Measurements from ENCODE around the gene CALR.
A peak's percentile ranks its signal among the peaks of the same experiment; 100 is the strongest.

Gene CALR

DNA sequence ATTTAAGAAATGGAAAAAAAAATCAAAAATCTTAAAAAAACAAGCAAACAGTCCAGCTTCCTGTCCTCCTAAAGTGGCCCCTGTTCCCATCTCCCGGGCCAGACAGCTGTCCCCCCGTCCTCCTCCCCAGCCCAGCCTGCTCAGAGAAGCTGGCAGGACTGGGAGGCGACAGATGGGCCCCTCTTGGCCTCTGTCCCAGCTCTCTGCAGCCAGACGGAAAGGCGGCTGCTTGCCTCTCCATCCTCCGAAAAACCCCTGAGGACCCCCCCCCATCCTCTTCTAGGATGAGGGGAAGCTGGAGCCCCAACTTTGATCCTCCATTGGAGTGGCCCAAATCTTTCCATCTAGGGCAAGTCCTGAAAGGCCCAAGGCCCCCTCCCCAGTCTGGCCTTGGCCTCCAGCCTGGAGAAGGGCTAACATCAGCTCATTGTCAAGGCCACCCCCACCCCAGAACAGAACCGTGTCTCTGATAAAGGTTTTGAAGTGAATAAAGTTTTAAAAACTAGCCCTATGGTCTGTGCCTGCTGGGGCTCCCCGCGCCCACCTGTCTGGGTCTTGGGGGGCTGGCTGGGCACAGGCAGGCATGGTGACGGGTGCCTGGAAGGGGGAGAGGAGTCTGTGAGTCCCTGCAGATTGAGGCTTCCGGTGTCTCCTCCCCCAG, 14.9 kb downstream of the CALR start:
- TF ChIP-seq ESRRG (CRISPR knock-in tag; IDR thresholded peaks at IDR 0.05) (no peak), ZNF565 (CRISPR knock-in tag; conservative IDR thresholded peaks at IDR 0.05; ENCODE audit: low read depth) (no peak), PATZ1 (CRISPR knock-in tag; IDR thresholded peaks at IDR 0.05; ENCODE audit: borderline replicate concordance) (peak; percentile 62; the same call in 1 of the 2 replicates), GLIS3 (CRISPR knock-in tag; IDR thresholded peaks at IDR 0.05) (no peak), ZNF70 (CRISPR knock-in tag; IDR thresholded peaks at IDR 0.05) (no peak), ZFP30 (CRISPR knock-in tag; IDR thresholded peaks at IDR 0.05) (no peak), TSHZ2 (CRISPR knock-in tag; IDR thresholded peaks at IDR 0.05) (no peak), SNAI2 (CRISPR knock-in tag; IDR thresholded peaks at IDR 0.05) (no peak), TCF4 (CRISPR knock-in tag; IDR thresholded peaks at IDR 0.05; ENCODE audit: borderline replicate concordance) (0 out of 2 replicates have a peak, but pooled peaks have one; percentile 14)
- TF ChIP-seq, protein P1, sequence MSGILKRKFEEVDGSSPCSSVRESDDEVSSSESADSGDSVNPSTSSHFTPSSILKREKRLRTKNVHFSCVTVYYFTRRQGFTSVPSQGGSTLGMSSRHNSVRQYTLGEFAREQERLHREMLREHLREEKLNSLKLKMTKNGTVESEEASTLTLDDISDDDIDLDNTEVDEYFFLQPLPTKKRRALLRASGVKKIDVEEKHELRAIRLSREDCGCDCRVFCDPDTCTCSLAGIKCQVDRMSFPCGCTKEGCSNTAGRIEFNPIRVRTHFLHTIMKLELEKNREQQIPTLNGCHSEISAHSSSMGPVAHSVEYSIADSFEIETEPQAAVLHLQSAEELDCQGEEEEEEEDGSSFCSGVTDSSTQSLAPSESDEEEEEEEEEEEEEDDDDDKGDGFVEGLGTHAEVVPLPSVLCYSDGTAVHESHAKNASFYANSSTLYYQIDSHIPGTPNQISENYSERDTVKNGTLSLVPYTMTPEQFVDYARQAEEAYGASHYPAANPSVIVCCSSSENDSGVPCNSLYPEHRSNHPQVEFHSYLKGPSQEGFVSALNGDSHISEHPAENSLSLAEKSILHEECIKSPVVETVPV (CRISPR knock-in tag; IDR thresholded peaks at IDR 0.05) = no peak
- peak; percentile 19 for ATAC-seq

DNA sequence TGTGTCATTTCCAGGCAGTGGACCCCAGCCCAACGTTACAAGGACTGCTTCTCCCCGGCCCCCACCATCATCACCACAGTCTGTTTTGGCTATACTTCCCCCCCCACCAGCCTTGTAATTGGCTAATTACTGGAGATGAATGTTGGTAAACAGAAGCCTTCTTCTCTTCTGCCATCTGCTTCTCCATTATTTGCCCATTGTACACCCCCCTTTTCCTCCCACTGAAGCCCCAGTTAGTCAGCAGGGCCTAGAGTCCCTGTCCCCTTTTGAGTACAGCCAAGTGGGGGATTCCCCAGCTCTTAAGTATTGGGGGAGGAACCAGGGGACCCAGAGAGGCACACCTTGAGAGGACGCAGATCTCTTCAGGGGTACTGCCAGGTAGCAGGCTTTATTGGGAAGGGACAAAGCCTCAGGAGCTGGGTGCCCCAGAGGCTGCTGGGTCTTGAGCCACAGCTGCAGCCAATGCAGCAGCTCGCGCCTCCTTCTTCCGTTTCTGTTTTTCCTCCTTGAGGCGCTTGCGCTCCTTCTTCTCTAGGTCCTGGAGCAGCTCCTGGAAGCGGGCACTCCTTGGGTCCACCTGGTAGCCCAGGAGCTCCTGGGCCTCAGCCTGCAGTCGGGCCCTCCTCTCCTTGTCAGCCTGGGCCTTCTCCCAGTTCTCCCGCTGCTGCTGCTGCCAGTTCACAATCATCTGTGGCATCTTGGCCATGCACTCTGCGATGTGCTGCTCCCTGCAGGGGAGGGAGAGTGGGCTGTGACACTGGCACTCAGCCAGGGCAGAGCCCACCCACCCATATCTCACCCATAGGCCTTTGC, 15.6 kb downstream of the CALR start:
- TF ChIP-seq TCF4 (CRISPR knock-in tag; IDR thresholded peaks at IDR 0.05; ENCODE audit: borderline replicate concordance) (no peak), PPARA (CRISPR knock-in tag; IDR thresholded peaks at IDR 0.05; ENCODE audit: borderline replicate concordance) (no peak), OSR1 (CRISPR knock-in tag; IDR thresholded peaks at IDR 0.05) (no peak), PATZ1 (CRISPR knock-in tag; IDR thresholded peaks at IDR 0.05; ENCODE audit: borderline replicate concordance) (no peak), ARNTL (CRISPR knock-in tag; IDR thresholded peaks at IDR 0.05; ENCODE audit: borderline replicate concordance, low read depth) (no peak)
- no peak for ATAC-seq

GRCh38 chr19:12954612-12954962, 16.2 kb downstream of the CALR start:
- TF ChIP-seq ZNF8 (CRISPR knock-in tag; IDR thresholded peaks at IDR 0.05) (no peak), CREB5 (CRISPR knock-in tag; IDR thresholded peaks at IDR 0.05; ENCODE audit: low read depth) (no peak), ESRRG (CRISPR knock-in tag; IDR thresholded peaks at IDR 0.05) (no peak), ZNF70 (CRISPR knock-in tag; IDR thresholded peaks at IDR 0.05) (no peak), GLIS3 (CRISPR knock-in tag; IDR thresholded peaks at IDR 0.05) (no peak), RARB (CRISPR knock-in tag; IDR thresholded peaks at IDR 0.05) (no peak), SNAI2 (CRISPR knock-in tag; IDR thresholded peaks at IDR 0.05) (no peak), ZNF565 (CRISPR knock-in tag; conservative IDR thresholded peaks at IDR 0.05; ENCODE audit: low read depth) (no peak), ZFP30 (CRISPR knock-in tag; IDR thresholded peaks at IDR 0.05) (no peak), PATZ1 (CRISPR knock-in tag; IDR thresholded peaks at IDR 0.05; ENCODE audit: borderline replicate concordance) (no peak), TOX (CRISPR knock-in tag; IDR thresholded peaks at IDR 0.05; ENCODE audit: borderline replicate concordance) (no peak), PPARA (CRISPR knock-in tag; IDR thresholded peaks at IDR 0.05; ENCODE audit: borderline replicate concordance) (no peak), ZC3H10 (CRISPR knock-in tag; IDR thresholded peaks at IDR 0.05) (no peak), CSDC2 (CRISPR knock-in tag; IDR thresholded peaks at IDR 0.05) (no peak)
- TF ChIP-seq, protein P1 (CRISPR knock-in tag; IDR thresholded peaks at IDR 0.05) = no peak
- TF ChIP-seq, protein P2, sequence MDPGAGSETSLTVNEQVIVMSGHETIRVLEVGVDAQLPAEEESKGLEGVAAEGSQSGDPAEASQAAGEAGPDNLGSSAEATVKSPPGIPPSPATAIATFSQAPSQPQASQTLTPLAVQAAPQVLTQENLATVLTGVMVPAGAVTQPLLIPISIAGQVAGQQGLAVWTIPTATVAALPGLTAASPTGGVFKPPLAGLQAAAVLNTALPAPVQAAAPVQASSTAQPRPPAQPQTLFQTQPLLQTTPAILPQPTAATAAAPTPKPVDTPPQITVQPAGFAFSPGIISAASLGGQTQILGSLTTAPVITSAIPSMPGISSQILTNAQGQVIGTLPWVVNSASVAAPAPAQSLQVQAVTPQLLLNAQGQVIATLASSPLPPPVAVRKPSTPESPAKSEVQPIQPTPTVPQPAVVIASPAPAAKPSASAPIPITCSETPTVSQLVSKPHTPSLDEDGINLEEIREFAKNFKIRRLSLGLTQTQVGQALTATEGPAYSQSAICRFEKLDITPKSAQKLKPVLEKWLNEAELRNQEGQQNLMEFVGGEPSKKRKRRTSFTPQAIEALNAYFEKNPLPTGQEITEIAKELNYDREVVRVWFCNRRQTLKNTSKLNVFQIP (CRISPR knock-in tag; IDR thresholded peaks at IDR 0.05; ENCODE audit: borderline replicate concordance, low read depth) = no peak
- ATAC-seq = no peak
